Lower leg skin (tissue), 4 donors: ENCODE measurements around the gene CCNH. TPM values are rescaled to one million over a fixed set of nuclear protein-coding genes. Genes with fewer than 3 reads are reported as not detected.

ENCODE experiments used
- DNase-seq, 2 donors: peaks; one replicate each; pipeline ENCODE4 v3.0.0-alpha.2; 2019; ENCODE audit warnings: low spot score in 2 of 2
- H3K4me3 ChIP-seq: fragments of 200-600 bp; sonication (generic); 2 replicates; pipeline ENCODE4 v1.5.1; 2017; ENCODE audit warnings: mild to moderate bottlenecking, low read depth; ENCODE audit not compliant: poor library complexity, severe bottlenecking
- CTCF ChIP-seq, 3 donors: fragments of 450-650 bp; IDR thresholded peaks; one replicate each; pipeline ENCODE4 v1.5.1; 2016; ENCODE audit warnings: antibody characterized with exemption in 3 of 3, mild to moderate bottlenecking in 3 of 3, moderate library complexity in 2 of 3
- POLR2A ChIP-seq, 2 donors: fragments of 450-650 bp; IDR thresholded peaks; one replicate each; pipeline ENCODE4 v1.6.1; 2016 to 2017; ENCODE audit warnings: antibody characterized with exemption in 2 of 2, mild to moderate bottlenecking in 1 of 2, moderate library complexity in 1 of 2
- WGBS, 2 donors: methylation state at CpG; one replicate each; pipeline ENCODE4 v1.1.5; 2018; 5-methylcytosine and 5-hydroxymethylcytosine counted together
- intact Hi-C: fragments of 100-400 bp; cut with DNase I; formaldehyde crosslinking; loops from one replicate; pipeline ENCODE4 v1.15.0; 2023; ENCODE audit warnings: low total_unique reads
- total RNA-seq, 4 donors: library from RNA; depleted of rRNA; stranded (reverse); fragments of >200 nt; gene quantifications; one replicate each; pipeline ENCODE4 v1.1.0, GENCODE V29; 2016

Gene CCNH
- total RNA-seq, 4 donors from 2014 or later = 44.1 to 82.3 (median 66.5) TPM

GRCh38 chr5:87369431-87369830, 43.3 kb downstream of the CCNH start:
- intact Hi-C loops = no loop called here
- no peak overlapping the region for H3K4me3 ChIP-seq
- DNase-seq = no peak
- TF ChIP-seq POLR2A (IDR thresholded peaks at IDR 0.05) = no peak

- H3K4me3 ChIP-seq = no peak overlapping the region
- intact Hi-C loops = no loop called here
- DNase-seq = no peak
- 76 to 85% methylated on average over 3 of the region's 3 CpGs for WGBS, 2 donors
- TF ChIP-seq POLR2A (IDR thresholded peaks at IDR 0.05) (no peak), CTCF (IDR thresholded peaks at IDR 0.05) (no peak)
Measured at GRCh38 chr5:87368601-87369000, 44.1 kb downstream of the CCNH start.

GRCh38 chr5:87367243-87367642, 45.5 kb downstream of the CCNH start:
- WGBS, 2 donors = 94% methylated on average over 2 of the region's 2 CpGs
- H3K4me3 ChIP-seq = no peak overlapping the region
- TF ChIP-seq POLR2A (IDR thresholded peaks at IDR 0.05) (no peak), CTCF (IDR thresholded peaks at IDR 0.05) (no peak)
- intact Hi-C loops = no loop called here
- DNase-seq = no peak

- WGBS, 2 donors = 88 to 100% methylated on average over 1 of the region's 1 CpG
- H3K4me3 ChIP-seq = no peak overlapping the region
- no peak for TF ChIP-seq CTCF (IDR thresholded peaks at IDR 0.05)
- TF ChIP-seq POLR2A (IDR thresholded peaks at IDR 0.05) = no peak
- no peak for DNase-seq
- intact Hi-C loops = no loop called here
Measured at GRCh38 chr5:87361536-87362213, 51.1 kb downstream of the CCNH start.

- no peak overlapping the region for H3K4me3 ChIP-seq
- intact Hi-C loops = no loop called here
- WGBS, 2 donors = 78 to 86% methylated on average over 2 of the region's 2 CpGs
- no peak for DNase-seq
- TF ChIP-seq POLR2A (IDR thresholded peaks at IDR 0.05) (no peak), CTCF (IDR thresholded peaks at IDR 0.05) (no peak)
Measured at GRCh38 chr5:87361031-87361445, 51.7 kb downstream of the CCNH start.

- no peak for DNase-seq
- intact Hi-C loops = no loop called here
- no peak for TF ChIP-seq CTCF (IDR thresholded peaks at IDR 0.05)
- no peak for TF ChIP-seq POLR2A (IDR thresholded peaks at IDR 0.05)
- H3K4me3 ChIP-seq = no peak overlapping the region
- WGBS, 2 donors = 97 to 98% methylated on average over 11 of the region's 11 CpGs
Measured at GRCh38 chr5:87360132-87360531, 52.6 kb downstream of the CCNH start.
